Trophoblast cell (in vitro differentiated cells and primary cell): ENCODE measurements around the gene SGTA.

ENCODE experiments used
- DNase-seq, 2 donors: peaks; one replicate each; pipeline ENCODE4 v3.0.0-alpha.2; 2016
- H2AFZ ChIP-seq: 2 replicates; pipeline ENCODE4 v1.6.1; 2013; ENCODE audit warnings: low read length, moderate library complexity, mild to moderate bottlenecking; ENCODE audit not compliant: insufficient read depth, poor library complexity
- H2AK5ac ChIP-seq: 2 replicates; pipeline ENCODE4 v1.6.1; 2013; ENCODE audit warnings: mild to moderate bottlenecking, low read length
- H2BK120ac ChIP-seq: 2 replicates; pipeline ENCODE4 v1.6.1; 2013; ENCODE audit warnings: low read length, mild to moderate bottlenecking, moderate library complexity; ENCODE audit not compliant: insufficient read depth, poor library complexity
- H2BK12ac ChIP-seq: 2 replicates; pipeline ENCODE4 v1.6.1; 2013; ENCODE audit warnings: mild to moderate bottlenecking, low read length, moderate library complexity
- H2BK5ac ChIP-seq: 2 replicates; pipeline ENCODE4 v1.6.1; 2013; ENCODE audit warnings: low read length, low read depth, moderate library complexity, mild to moderate bottlenecking; ENCODE audit not compliant: poor library complexity
- H3K14ac ChIP-seq: 2 replicates; pipeline ENCODE4 v1.6.1; 2013; ENCODE audit warnings: mild to moderate bottlenecking, low read length
- H3K18ac ChIP-seq: 2 replicates; pipeline ENCODE4 v1.6.1; 2013; ENCODE audit warnings: mild to moderate bottlenecking, low read length
- H3K23ac ChIP-seq: 2 replicates; pipeline ENCODE4 v1.6.1; 2013; ENCODE audit warnings: low read length
- H3K27ac ChIP-seq: 2 replicates; pipeline ENCODE4 v1.5.1; 2013; ENCODE audit warnings: low read depth, mild to moderate bottlenecking, inconsistent platforms, low read length, moderate library complexity
- H3K27me3 ChIP-seq: 2 replicates; pipeline ENCODE4 v1.6.1; 2013; ENCODE audit warnings: inconsistent platforms, mild to moderate bottlenecking, low read length, moderate library complexity; ENCODE audit not compliant: insufficient read depth
- H3K36me3 ChIP-seq, 2 experiments: 1 replicate in 1 of 2; 2 replicates in 1 of 2; pipeline ENCODE4 v1.6.1; 2013; ENCODE audit warnings: low read length in 2 of 2, mild to moderate bottlenecking in 2 of 2, moderate library complexity in 1 of 2; ENCODE audit not compliant: insufficient read depth in 2 of 2, control insufficient read depth in 1 of 2
- H3K4ac ChIP-seq: 2 replicates; pipeline ENCODE4 v1.6.1; 2013; ENCODE audit warnings: low read depth, mild to moderate bottlenecking, low read length, moderate library complexity
- H3K4me1 ChIP-seq, 2 experiments: 1 replicate in 1 of 2; 2 replicates in 1 of 2; pipeline ENCODE4 v1.6.1; 2013; ENCODE audit warnings: low read length in 2 of 2, mild to moderate bottlenecking in 2 of 2, moderate library complexity in 1 of 2; ENCODE audit not compliant: insufficient read depth in 2 of 2, control insufficient read depth in 1 of 2
- H3K4me2 ChIP-seq: 2 replicates; pipeline ENCODE4 v1.6.1; 2013; ENCODE audit warnings: inconsistent platforms, mild to moderate bottlenecking, low read length, moderate library complexity
- H3K4me3 ChIP-seq: 2 replicates; pipeline ENCODE4 v1.5.1; 2013; ENCODE audit warnings: mild to moderate bottlenecking, low read depth, low read length, inconsistent platforms
- H3K79me1 ChIP-seq: one replicate; pipeline ENCODE4 v1.6.1; 2013; ENCODE audit warnings: low read length
- H3K79me2 ChIP-seq: 2 replicates; pipeline ENCODE4 v1.6.1; 2013; ENCODE audit warnings: low read length, mild to moderate bottlenecking; ENCODE audit not compliant: control insufficient read depth, insufficient read depth, poor library complexity
- H3K9ac ChIP-seq: 2 replicates; pipeline ENCODE4 v1.6.1; 2013; ENCODE audit warnings: mild to moderate bottlenecking, low read length
- H3K9me3 ChIP-seq: 2 replicates; pipeline ENCODE4 v1.6.1; 2013; ENCODE audit warnings: low read depth, mild to moderate bottlenecking, control low read depth, inconsistent platforms, low read length; ENCODE audit not compliant: insufficient read depth
- H4K12ac ChIP-seq: 2 replicates; pipeline ENCODE4 v1.6.1; 2013; ENCODE audit warnings: low read depth, mild to moderate bottlenecking, low read length, moderate library complexity
- H4K8ac ChIP-seq: 2 replicates; pipeline ENCODE4 v1.6.1; 2013; ENCODE audit warnings: low read depth, mild to moderate bottlenecking, low read length, moderate library complexity
- H4K91ac ChIP-seq: one replicate; pipeline ENCODE4 v1.6.1; 2013; ENCODE audit warnings: low read depth, mild to moderate bottlenecking, low read length, moderate library complexity
- WGBS: extraction: QIAGEN DNeasy Blood & Tissue Kit; methylation state at CpG from one replicate; pipeline ENCODE4 v1.1.7; 2013; ENCODE audit warnings: missing lambda C conversion rate; ENCODE audit not compliant: insufficient read length, insufficient coverage; ENCODE audit errors: extremely low coverage; 5-methylcytosine and 5-hydroxymethylcytosine counted together

Gene SGTA

GRCh38 chr19:2723747-2724146 is 59.3 kb downstream of the SGTA start:
- H2AK5ac ChIP-seq = no peak overlapping the region
- H3K4me3 ChIP-seq = no peak overlapping the region
- no peak overlapping the region for H2BK5ac ChIP-seq
- no peak overlapping the region for H2BK12ac ChIP-seq
- H3K4me1 ChIP-seq = peaks cover 4 to 11% of the 10 kb centered on the region in 2 experiments
- H3K79me1 ChIP-seq = no peaks in the 10 kb centered on the region
- H4K12ac ChIP-seq = no peak overlapping the region
- no peak overlapping the region for H2BK120ac ChIP-seq
- H3K23ac ChIP-seq = no peak overlapping the region
- no peak overlapping the region for H3K9ac ChIP-seq
- no peak overlapping the region for H4K8ac ChIP-seq
- H3K27ac ChIP-seq = no peak overlapping the region
- H3K4me2 ChIP-seq = no peak overlapping the region
- no CpG with 5 or more reads among the region's 14 CpGs for WGBS
- H3K79me2 ChIP-seq = no peaks in the 10 kb centered on the region
- peaks cover 6% of the 10 kb centered on the region for H3K9me3 ChIP-seq
- no peak overlapping the region for H4K91ac ChIP-seq
- no peak overlapping the region for H3K18ac ChIP-seq
- peaks cover 32% of the 10 kb centered on the region for H3K27me3 ChIP-seq
- H3K14ac ChIP-seq = no peak overlapping the region
- H3K4ac ChIP-seq = no peak overlapping the region
- no peak overlapping the region for H2AFZ ChIP-seq
- H3K36me3 ChIP-seq = no peaks in the 10 kb centered on the region
- no peak for DNase-seq

DNA sequence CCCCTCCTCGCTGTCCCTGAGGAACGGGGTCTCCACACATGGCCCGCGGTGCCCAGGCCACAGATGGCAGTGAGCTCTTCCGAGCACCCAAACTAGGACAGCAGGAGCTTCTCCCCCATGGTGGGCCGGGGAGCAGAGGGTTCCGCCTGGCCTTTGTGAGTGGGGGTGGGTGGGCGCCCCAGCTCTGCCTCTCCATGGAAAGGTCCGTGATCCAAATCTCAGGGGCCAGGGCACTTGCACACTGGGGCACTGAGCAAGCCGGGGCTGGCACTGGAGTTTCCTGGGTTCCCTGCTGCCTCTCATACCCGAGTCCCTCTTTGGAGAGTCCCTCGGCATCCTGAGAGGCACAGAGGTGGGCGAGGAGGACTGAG is 59.7 kb downstream of the SGTA start:
- no CpG with 5 or more reads among the region's 13 CpGs for WGBS
- Histone ChIP-seq H2BK12ac (no peak overlapping the region), H4K91ac (no peak overlapping the region), H3K4me1 (peaks cover 4 to 11% of the 10 kb centered on the region in 2 experiments), H2BK120ac (no peak overlapping the region), H3K9ac (no peak overlapping the region), H2BK5ac (no peak overlapping the region), H3K27ac (no peak overlapping the region), H3K18ac (no peak overlapping the region), H4K12ac (no peak overlapping the region), H2AFZ (no peak overlapping the region), H3K23ac (no peak overlapping the region), H3K27me3 (peaks cover 32% of the 10 kb centered on the region), H3K79me1 (no peaks in the 10 kb centered on the region), H3K79me2 (no peaks in the 10 kb centered on the region), H3K4ac (no peak overlapping the region), H3K14ac (no peak overlapping the region), H4K8ac (no peak overlapping the region), H3K36me3 (no peaks in the 10 kb centered on the region), H3K4me2 (no peak overlapping the region), H3K9me3 (peaks cover 6% of the 10 kb centered on the region), H2AK5ac (no peak overlapping the region), H3K4me3 (no peak overlapping the region)
- no peak for DNase-seq

GRCh38 chr19:2722541-2723344 is 60.3 kb downstream of the SGTA start:
- Histone ChIP-seq H3K4ac (no peak overlapping the region), H3K79me2 (no peaks in the 10 kb centered on the region), H3K4me2 (no peak overlapping the region), H4K91ac (no peak overlapping the region), H3K27me3 (peaks cover 32% of the 10 kb centered on the region), H3K4me3 (no peak overlapping the region), H3K23ac (no peak overlapping the region), H3K18ac (no peak overlapping the region), H4K12ac (no peak overlapping the region), H3K36me3 (no peaks in the 10 kb centered on the region), H3K9me3 (peaks cover 6% of the 10 kb centered on the region), H2AK5ac (no peak overlapping the region), H3K9ac (no peak overlapping the region), H2BK5ac (no peak overlapping the region), H4K8ac (no peak overlapping the region), H3K79me1 (no peaks in the 10 kb centered on the region), H2BK12ac (no peak overlapping the region), H3K4me1 (peaks cover 4 to 8% of the 10 kb centered on the region in 2 experiments), H2AFZ (no peak overlapping the region), H3K27ac (no peak overlapping the region), H3K14ac (no peak overlapping the region), H2BK120ac (no peak overlapping the region)
- WGBS = no CpG with 5 or more reads among the region's 28 CpGs
- peak; percentile 50 to 70 for DNase-seq

DNA sequence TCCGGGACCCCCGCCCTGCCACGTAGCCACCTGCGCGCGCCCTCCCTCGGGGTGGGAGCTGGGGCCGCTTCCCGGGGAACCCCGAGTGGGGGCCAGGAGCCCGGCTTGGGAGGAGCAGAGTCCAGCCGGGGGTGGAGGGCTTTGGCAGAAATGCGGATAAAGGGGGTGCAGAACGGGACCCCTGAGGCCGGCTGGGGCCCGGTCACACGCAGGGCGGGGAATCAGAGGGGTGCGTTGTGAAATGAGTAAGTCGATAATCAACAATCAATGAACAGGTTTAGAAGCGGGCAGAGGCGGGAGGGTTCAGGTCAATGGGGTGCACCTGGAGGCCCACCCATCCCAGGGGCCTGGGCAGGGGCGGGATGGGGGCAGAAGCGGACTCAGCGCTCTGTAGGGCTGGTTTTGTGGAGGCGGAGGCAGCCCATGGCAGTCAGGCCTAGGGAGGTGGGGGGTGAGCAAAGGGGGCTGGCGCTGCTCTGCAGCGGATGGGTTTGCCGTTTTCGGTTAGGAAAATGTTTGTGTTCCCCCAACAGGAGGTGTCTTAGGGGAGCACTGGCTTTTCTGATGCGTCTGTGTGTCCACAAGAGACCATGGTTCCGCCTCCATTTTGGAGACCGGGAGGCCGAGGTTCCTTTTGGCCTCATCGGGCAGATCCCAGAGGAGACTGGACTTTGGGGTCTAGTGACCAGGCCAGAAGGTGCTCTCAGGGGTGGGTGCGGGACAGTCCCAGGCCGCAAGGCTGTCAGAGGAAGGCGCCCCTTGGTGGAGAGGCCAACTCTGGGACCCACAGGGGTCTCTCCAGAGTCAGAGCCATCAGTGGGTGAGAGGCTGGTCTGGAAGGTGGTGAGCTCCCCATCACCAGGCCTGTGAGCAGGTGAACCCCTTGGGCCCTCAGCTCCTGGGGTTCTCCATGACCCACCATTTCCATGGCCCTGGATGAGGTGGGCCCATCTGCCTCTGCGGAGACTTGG is 61.2 kb downstream of the SGTA start:
- no peak overlapping the region for H4K12ac ChIP-seq
- no peak overlapping the region for H3K14ac ChIP-seq
- DNase-seq = no peak
- H2AK5ac ChIP-seq = no peak overlapping the region
- no peak overlapping the region for H2BK120ac ChIP-seq
- H3K9me3 ChIP-seq = peaks cover 6% of the 10 kb centered on the region
- H3K4ac ChIP-seq = no peak overlapping the region
- H3K79me2 ChIP-seq = no peaks in the 10 kb centered on the region
- no peak overlapping the region for H3K23ac ChIP-seq
- no peaks in the 10 kb centered on the region for H3K36me3 ChIP-seq
- peaks cover 0 to 2% of the 10 kb centered on the region in 2 experiments for H3K4me1 ChIP-seq
- H3K4me3 ChIP-seq = no peak overlapping the region
- H3K9ac ChIP-seq = no peak overlapping the region
- no CpG with 5 or more reads among the region's 39 CpGs for WGBS
- H2BK12ac ChIP-seq = no peak overlapping the region
- no peak overlapping the region for H2BK5ac ChIP-seq
- H3K4me2 ChIP-seq = peak overlapping the region; percentile 57
- no peak overlapping the region for H3K27ac ChIP-seq
- no peaks in the 10 kb centered on the region for H3K79me1 ChIP-seq
- H3K27me3 ChIP-seq = peaks cover 32% of the 10 kb centered on the region
- H3K18ac ChIP-seq = no peak overlapping the region
- no peak overlapping the region for H2AFZ ChIP-seq
- no peak overlapping the region for H4K8ac ChIP-seq
- H4K91ac ChIP-seq = no peak overlapping the region
